ENCODE measurements around the gene MRC1. TPM values are rescaled to one million over a fixed set of nuclear protein-coding genes. Genes with fewer than 3 reads are reported as not detected.

The MRC1 gene
- total RNA-seq, 2 experiments from 2014 or later = 0.08 TPM

DNA sequence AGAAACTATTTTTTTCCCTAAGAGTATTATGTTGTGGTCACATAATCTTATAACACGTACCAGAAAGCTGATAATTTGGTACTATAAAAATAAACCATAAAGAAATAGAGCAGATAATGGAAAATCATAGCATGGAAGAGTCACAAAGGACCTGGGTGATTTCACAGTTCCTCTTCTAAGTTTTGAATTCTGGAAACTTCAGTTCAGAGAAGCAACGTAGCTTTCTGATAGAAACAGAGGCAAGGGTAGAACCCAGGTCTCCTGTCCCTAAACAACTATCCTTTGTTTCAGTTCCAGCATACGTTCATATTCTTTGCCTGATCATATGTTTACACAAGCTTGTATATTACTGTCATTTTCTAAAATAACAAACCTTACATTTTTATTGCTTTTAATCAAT, 47.9 kb downstream of the MRC1 start:
- Histone ChIP-seq H3K27ac (ENCODE audit: low read depth in 1 of 2, low read length in 2 of 2) (no peak overlapping the region), H3K27me3 (ENCODE audit: control insufficient read depth in 1 of 2, insufficient read depth in 2 of 2, low read length in 2 of 2) (no peaks in the 10 kb centered on the region), H3K9me3 (ENCODE audit: control insufficient read depth in 1 of 2, insufficient read depth in 1 of 2, low read length in 2 of 2) (no peaks in the 10 kb centered on the region), H3K4me3 (ENCODE audit: low read length) (no peak overlapping the region), H3K4me1 (ENCODE audit: insufficient read depth, low read length) (peaks cover 5% of the 10 kb centered on the region), H3K36me3 (ENCODE audit: insufficient read depth, low read length) (no peaks in the 10 kb centered on the region)
- TF ChIP-seq, protein P1, sequence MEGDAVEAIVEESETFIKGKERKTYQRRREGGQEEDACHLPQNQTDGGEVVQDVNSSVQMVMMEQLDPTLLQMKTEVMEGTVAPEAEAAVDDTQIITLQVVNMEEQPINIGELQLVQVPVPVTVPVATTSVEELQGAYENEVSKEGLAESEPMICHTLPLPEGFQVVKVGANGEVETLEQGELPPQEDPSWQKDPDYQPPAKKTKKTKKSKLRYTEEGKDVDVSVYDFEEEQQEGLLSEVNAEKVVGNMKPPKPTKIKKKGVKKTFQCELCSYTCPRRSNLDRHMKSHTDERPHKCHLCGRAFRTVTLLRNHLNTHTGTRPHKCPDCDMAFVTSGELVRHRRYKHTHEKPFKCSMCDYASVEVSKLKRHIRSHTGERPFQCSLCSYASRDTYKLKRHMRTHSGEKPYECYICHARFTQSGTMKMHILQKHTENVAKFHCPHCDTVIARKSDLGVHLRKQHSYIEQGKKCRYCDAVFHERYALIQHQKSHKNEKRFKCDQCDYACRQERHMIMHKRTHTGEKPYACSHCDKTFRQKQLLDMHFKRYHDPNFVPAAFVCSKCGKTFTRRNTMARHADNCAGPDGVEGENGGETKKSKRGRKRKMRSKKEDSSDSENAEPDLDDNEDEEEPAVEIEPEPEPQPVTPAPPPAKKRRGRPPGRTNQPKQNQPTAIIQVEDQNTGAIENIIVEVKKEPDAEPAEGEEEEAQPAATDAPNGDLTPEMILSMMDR (IDR thresholded peaks at IDR 0.05) = no peak
- Mint-ChIP-seq H3K27ac (no peak overlapping the region), H3K36me3 (ENCODE audit: low read depth) (peaks cover 3% of the 10 kb centered on the region), H3K4me3 (no peak overlapping the region), H3K27me3 (no peaks in the 10 kb centered on the region), H3K4me1 (ENCODE audit: low read depth) (peaks cover 10% of the 10 kb centered on the region), H3K9me3 (peaks cover 2% of the 10 kb centered on the region)
- intact Hi-C loops (cut with DNase I, micrococcal nuclease) = no loop called here
- ATAC-seq (ENCODE audit: poor library complexity) (no peak), DNase-seq (no peak)
- CTCF ChIA-PET = no interaction called here
- POLR2A ChIA-PET = no interaction called here

DNA sequence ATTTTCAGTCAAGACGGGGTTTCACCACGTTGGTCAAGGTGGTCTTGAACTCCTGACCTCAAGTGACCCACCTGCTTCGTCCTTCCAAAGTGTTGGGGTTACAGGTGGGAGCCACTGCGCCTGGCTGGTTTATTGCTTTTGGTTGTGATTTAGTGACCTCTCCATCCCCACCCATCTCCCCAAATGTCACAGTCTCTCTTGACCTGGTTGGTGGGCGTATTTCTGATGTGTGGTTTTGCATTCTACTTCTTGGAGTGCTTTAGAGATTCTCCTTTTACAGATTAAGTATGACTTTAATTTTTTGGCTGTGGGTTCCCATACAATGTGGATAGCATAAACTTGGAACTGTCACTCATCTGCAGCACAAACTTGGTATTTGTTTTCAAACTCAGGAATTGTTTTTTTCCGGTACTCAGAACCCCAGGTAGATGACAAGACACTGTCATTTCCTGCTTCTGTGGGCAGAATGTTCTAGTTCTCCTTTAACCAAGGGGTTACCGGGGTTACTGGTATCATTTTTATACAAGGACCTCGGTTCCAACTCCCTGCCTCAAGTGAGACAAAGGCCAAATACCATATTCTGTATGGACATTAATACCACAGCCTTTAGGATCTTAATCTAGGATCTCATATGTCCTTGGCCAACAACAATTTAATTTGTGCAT, 50.5 kb downstream of the MRC1 start:
- POLR2A ChIA-PET = no interaction called here
- Histone ChIP-seq H3K36me3 (ENCODE audit: insufficient read depth, low read length) (no peaks in the 10 kb centered on the region), H3K4me1 (ENCODE audit: insufficient read depth, low read length) (peaks cover 5% of the 10 kb centered on the region), H3K27ac (ENCODE audit: low read depth in 1 of 2, low read length in 2 of 2) (no peak overlapping the region), H3K9me3 (ENCODE audit: control insufficient read depth in 1 of 2, insufficient read depth in 1 of 2, low read length in 2 of 2) (peaks cover 0 to 8% of the 10 kb centered on the region in 2 experiments), H3K27me3 (ENCODE audit: control insufficient read depth in 1 of 2, insufficient read depth in 2 of 2, low read length in 2 of 2) (no peaks in the 10 kb centered on the region), H3K4me3 (ENCODE audit: low read length) (no peak overlapping the region)
- CTCF ChIA-PET = no interaction called here
- H3K36me3 Mint-ChIP-seq (ENCODE audit: low read depth) = peaks cover 3% of the 10 kb centered on the region
- DNase-seq = peak in 3 of 14 experiments; percentile 11 to 55 (median 21)
- peaks cover 2% of the 10 kb centered on the region for H3K9me3 Mint-ChIP-seq
- no peaks in the 10 kb centered on the region for H3K27me3 Mint-ChIP-seq
- peak overlapping the region; percentile 73 for H3K27ac Mint-ChIP-seq
- intact Hi-C loops (cut with DNase I, micrococcal nuclease) = no loop called here
- peak overlapping the region; percentile 25 for H3K4me3 Mint-ChIP-seq
- TF ChIP-seq, protein P1 (IDR thresholded peaks at IDR 0.05) = no peak
- peaks cover 10% of the 10 kb centered on the region for H3K4me1 Mint-ChIP-seq (ENCODE audit: low read depth)
- peak; percentile 62 for ATAC-seq (ENCODE audit: poor library complexity)

DNA sequence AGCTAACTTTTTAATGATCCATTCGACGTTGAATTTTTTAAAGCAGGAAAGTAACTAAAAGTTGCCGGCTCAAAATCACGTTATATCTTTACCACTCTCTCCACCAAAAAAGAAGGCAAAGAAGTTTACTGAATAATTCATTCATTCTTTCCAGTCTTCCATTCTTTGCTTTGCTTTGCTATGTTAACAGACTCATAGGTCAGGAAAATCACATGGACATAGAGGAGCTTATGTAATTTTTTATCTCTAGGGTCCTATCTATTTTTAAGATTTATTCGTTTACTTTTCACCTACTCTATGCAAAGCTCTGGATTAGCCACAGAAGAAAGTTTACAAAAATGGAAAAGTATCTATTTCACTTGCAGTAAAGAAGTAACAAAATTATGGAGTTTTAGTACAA, 52.6 kb downstream of the MRC1 start:
- Mint-ChIP-seq H3K9me3 (no peaks in the 10 kb centered on the region), H3K27ac (no peak overlapping the region), H3K4me3 (no peak overlapping the region), H3K36me3 (ENCODE audit: low read depth) (peaks cover 3% of the 10 kb centered on the region), H3K27me3 (no peaks in the 10 kb centered on the region), H3K4me1 (ENCODE audit: low read depth) (peaks cover 10% of the 10 kb centered on the region)
- TF ChIP-seq, protein P1 (IDR thresholded peaks at IDR 0.05) = no peak
- Histone ChIP-seq H3K36me3 (ENCODE audit: insufficient read depth, low read length) (no peaks in the 10 kb centered on the region), H3K4me3 (ENCODE audit: low read length) (no peak overlapping the region), H3K27me3 (ENCODE audit: control insufficient read depth in 1 of 2, insufficient read depth in 2 of 2, low read length in 2 of 2) (no peaks in the 10 kb centered on the region), H3K27ac (ENCODE audit: low read depth in 1 of 2, low read length in 2 of 2) (no peak overlapping the region), H3K9me3 (ENCODE audit: control insufficient read depth in 1 of 2, insufficient read depth in 1 of 2, low read length in 2 of 2) (peaks cover 0 to 8% of the 10 kb centered on the region in 2 experiments), H3K4me1 (ENCODE audit: insufficient read depth, low read length) (peaks cover 5% of the 10 kb centered on the region)
- ChIA-PET CTCF (no interaction called here), POLR2A (no interaction called here)
- ATAC-seq (ENCODE audit: poor library complexity) (no peak), DNase-seq (no peak)
- intact Hi-C loops (cut with DNase I, micrococcal nuclease) = no loop called here

Measured in CD4-positive, alpha-beta T cell (primary cell).